A549 (cell line): Measurements from ENCODE around the gene SASH1. TPM values are rescaled to one million over a fixed set of nuclear protein-coding genes. Genes with fewer than 3 reads are reported as not detected.

Experiments
- ATAC-seq, 2 experiments: fragments of 200-7000 bp in 1 of 2; fragments of >200 bp in 1 of 2; cut with Nextera tagmentation in 1 of 2; cut with Tn5 transposase in 1 of 2; 3 replicates each; pipeline versions ENCODE4 v1.8.0 to v1.9.1; 2018 to 2020; ENCODE audit warnings: mild to moderate bottlenecking in 1 of 2, moderate library complexity in 1 of 2
- CTCF ChIA-PET: fragments of 300-600 bp; sonication (Branson Sonifier 250); formaldehyde crosslinking; extraction: SDS; loops from one replicate; lab custom pipeline; 2021; ENCODE audit warnings: antibody characterized with exemption, inconsistent platforms; lab: Yijun Ruan, JAX
- POLR2A ChIA-PET: fragments of 350-600 bp; formaldehyde crosslinking; extraction: SDS; loops from one replicate; lab custom pipeline; 2021; ENCODE audit warnings: antibody characterized with exemption, inconsistent platforms; lab: Yijun Ruan, JAX
- DNase-seq, 2 experiments: peaks; one replicate each; pipeline versions ENCODE4 v3.0.0 to v3.0.0-alpha.2; 2011 to 2016; ENCODE audit warnings: low read depth in 1 of 2, low spot score in 1 of 2
- FAIRE-seq: peaks from 2 replicates; lab custom pipeline; 2011; peaks lifted over from hg19 to GRCh38; lab: Jason Lieb, UNC
- H3K27ac ChIP-seq, 2 experiments: fragments of >200 bp; sonication (Bioruptor Twin); formaldehyde crosslinking; 3 replicates each; pipeline ENCODE4 v1.5.1; 2016 to 2017
- H3K4me1 ChIP-seq: fragments of >200 bp; sonication (Bioruptor Twin); formaldehyde crosslinking; 3 replicates; pipeline ENCODE4 v1.6.1; 2016
- H3K4me2 ChIP-seq: fragments of >200 bp; sonication (Bioruptor Twin); formaldehyde crosslinking; 3 replicates; pipeline ENCODE4 v1.6.1; 2016
- H3K4me3 ChIP-seq: fragments of >200 bp; sonication (Bioruptor Twin); formaldehyde crosslinking; 3 replicates; pipeline ENCODE4 v1.5.1; 2016
- H3K9me3 ChIP-seq: fragments of >200 bp; sonication (Bioruptor Twin); formaldehyde crosslinking; 3 replicates; pipeline ENCODE4 v1.6.1; 2016
- BHLHE40 ChIP-seq: IDR thresholded peaks from 2 replicates; pipeline ENCODE4 v1.6.1; 2012; ENCODE audit warnings: low read depth, low read length, inconsistent platforms
- CBX8 ChIP-seq: fragments of 200-600 bp; sonication (generic); IDR thresholded peaks from 2 replicates; pipeline ENCODE4 v1.6.1; 2016
- CHD2 ChIP-seq: fragments of 150-350 bp; IDR thresholded peaks from 2 replicates; pipeline ENCODE4 v1.6.1; 2014; ENCODE audit warnings: low read length; ENCODE audit not compliant: partially characterized antibody
- E2F6 ChIP-seq: IDR thresholded peaks from 2 replicates; pipeline ENCODE4 v1.6.1; 2012; ENCODE audit warnings: low read depth, borderline replicate concordance
- EHF ChIP-seq: fragments of 250-450 bp; sonication (Bioruptor Pico); IDR thresholded peaks from 2 replicates; pipeline ENCODE4 v1.5.0; 2020; ENCODE audit warnings: mild to moderate bottlenecking
- HDAC2 ChIP-seq: fragments of 200-600 bp; sonication (generic); IDR thresholded peaks from 2 replicates; pipeline ENCODE4 v1.6.1; 2016
- HOXB5 ChIP-seq: fragments of 250-450 bp; sonication (Bioruptor Pico); IDR thresholded peaks from 2 replicates; pipeline ENCODE4 v1.5.0; 2020; ENCODE audit warnings: mild to moderate bottlenecking, moderate library complexity
- JUN ChIP-seq, 2 experiments: fragments of >200 bp; sonication (Bioruptor Twin); formaldehyde crosslinking; IDR thresholded peaks; 2 replicates in 1 of 2; 3 replicates in 1 of 2; pipeline ENCODE4 v1.6.1; 2016 to 2017
- JUNB ChIP-seq: fragments of >200 bp; sonication (Bioruptor Twin); formaldehyde crosslinking; IDR thresholded peaks from 2 replicates; pipeline ENCODE4 v1.6.1; 2016
- KDM1A ChIP-seq: fragments of 200-600 bp; sonication (generic); IDR thresholded peaks from 2 replicates; pipeline ENCODE4 v1.6.1; 2016; ENCODE audit warnings: low read depth, mild to moderate bottlenecking
- KDM5A ChIP-seq: fragments of 200-600 bp; sonication (generic); IDR thresholded peaks from 2 replicates; pipeline ENCODE4 v1.6.1; 2016; ENCODE audit warnings: antibody characterized with exemption, mild to moderate bottlenecking
- MAX ChIP-seq: IDR thresholded peaks from 2 replicates; pipeline ENCODE4 v1.6.1; 2012
- POLR2A ChIP-seq: IDR thresholded peaks from 2 replicates; pipeline ENCODE4 v1.6.1; 2012; ENCODE audit warnings: mild to moderate bottlenecking, low read length
- RARB ChIP-seq: fragments of 250-450 bp; sonication (Bioruptor Pico); IDR thresholded peaks from 2 replicates; pipeline ENCODE4 v1.8.0; 2021; ENCODE audit warnings: mild to moderate bottlenecking, moderate library complexity
- REST ChIP-seq: fragments of 200-600 bp; sonication (generic); IDR thresholded peaks from 2 replicates; pipeline ENCODE4 v1.6.1; 2016; ENCODE audit warnings: antibody characterized with exemption, mild to moderate bottlenecking, moderate library complexity
- USF2 ChIP-seq: fragments of 450-650 bp; IDR thresholded peaks from 2 replicates; pipeline ENCODE4 v1.6.1; 2014; ENCODE audit warnings: antibody characterized with exemption
- WGBS: methylation state at CpG from one replicate; pipeline ENCODE4 v1.1.6; 2017; ENCODE audit errors: missing lambda C conversion rate; 5-methylcytosine and 5-hydroxymethylcytosine counted together
- polyA plus RNA-seq, 4 experiments: library from polyadenylated mRNA; depleted of rRNA in 3 of 4; stranded (reverse); fragments of >200 nt; fragmentation: RNase III in 1 of 4; extraction: RNeasy Plus Mini Kit Qiagen cat#74134 plus additional on column Dnase treatment in 1 of 4; gene quantifications; 2 replicates in 3 of 4; 3 replicates in 1 of 4; pipeline ENCODE4 v1.2.3, GENCODE V29; 2011 to 2017

SASH1 gene
- polyA plus RNA-seq, 2 of the 4 experiments (the other 2 are of a cell fraction) = 2.5 to 3.0 TPM

GRCh38 chr6:148416330-148416965 is 73.8 kb downstream of the SASH1 start:
- no peak for TF ChIP-seq USF2
- TF ChIP-seq HOXB5 = no peak
- ChIA-PET POLR2A (no interaction called here), CTCF (interaction anchor here (1.1 kb wide), 1 partner anchor 9 kb away, joined by 3 read pairs; no protein-coding TSS in a partner anchor)
- Histone ChIP-seq H3K4me3 (no peak overlapping the region), H3K4me2 (no peak overlapping the region), H3K9me3 (no peaks in the 10 kb centered on the region), H3K27ac (no peak overlapping the region), H3K4me1 (peaks cover 13% of the 10 kb centered on the region; the same call in 2 of the 3 replicates)
- ATAC-seq (no peak), DNase-seq (no peak), FAIRE-seq (no peak)
- WGBS = 85% methylated on average over 7 of the region's 7 CpGs

GRCh38 chr6:148417045-148417444 is 74.4 kb downstream of the SASH1 start:
- ATAC-seq (no peak), FAIRE-seq (no peak), DNase-seq (no peak)
- peaks cover 13% of the 10 kb centered on the region; the same call in 2 of the 3 replicates for H3K4me1 ChIP-seq
- 89% methylated on average over 8 of the region's 8 CpGs for WGBS
- CTCF ChIA-PET = interaction anchor here (1.5 kb wide), 1 partner anchor 10 kb away, joined by 3 read pairs; no protein-coding TSS in a partner anchor
- H3K4me2 ChIP-seq = no peak overlapping the region
- H3K9me3 ChIP-seq = no peaks in the 10 kb centered on the region
- no peak overlapping the region for H3K27ac ChIP-seq
- H3K4me3 ChIP-seq = no peak overlapping the region
- no peak for TF ChIP-seq RARB
- TF ChIP-seq KDM5A = no peak
- POLR2A ChIA-PET = no interaction called here

GRCh38 chr6:148419430-148419829 is 76.8 kb downstream of the SASH1 start:
- ATAC-seq (no peak), DNase-seq (no peak), FAIRE-seq (no peak)
- CTCF ChIA-PET = no interaction called here
- no peak for TF ChIP-seq JUN (IDR thresholded peaks at IDR 0.05)
- peaks cover 11% of the 10 kb centered on the region; the same call in 2 of the 3 replicates for H3K4me1 ChIP-seq
- no peak overlapping the region for H3K4me3 ChIP-seq
- H3K9me3 ChIP-seq = no peaks in the 10 kb centered on the region
- H3K27ac ChIP-seq = no peak overlapping the region
- H3K4me2 ChIP-seq = no peak overlapping the region
- POLR2A ChIA-PET = no interaction called here
- WGBS = 91% methylated on average over 5 of the region's 5 CpGs

GRCh38 chr6:148422085-148422484 is 79.4 kb downstream of the SASH1 start:
- Histone ChIP-seq H3K4me3 (no peak overlapping the region), H3K4me1 (no peaks in the 10 kb centered on the region), H3K4me2 (no peak overlapping the region), H3K27ac (no peak overlapping the region), H3K9me3 (no peaks in the 10 kb centered on the region)
- POLR2A ChIA-PET = no interaction called here
- no peak for FAIRE-seq
- 93% methylated on average over 4 of the region's 4 CpGs for WGBS
- no peak for TF ChIP-seq USF2
- TF ChIP-seq REST = no peak
- TF ChIP-seq EHF = no peak
- no peak for TF ChIP-seq POLR2A
- TF ChIP-seq CBX8 = no peak
- TF ChIP-seq KDM5A = no peak
- TF ChIP-seq BHLHE40 = no peak
- TF ChIP-seq, all 56 proteins: peak for 0
- DNase-seq (no peak), ATAC-seq (no peak)
- CTCF ChIA-PET = no interaction called here

GRCh38 chr6:148423133-148423532 is 80.5 kb downstream of the SASH1 start:
- ChIA-PET CTCF (no interaction called here), POLR2A (no interaction called here)
- ATAC-seq (no peak), FAIRE-seq (no peak), DNase-seq (no peak)
- Histone ChIP-seq H3K4me2 (no peak overlapping the region), H3K27ac (no peak overlapping the region), H3K4me3 (no peak overlapping the region), H3K4me1 (no peaks in the 10 kb centered on the region), H3K9me3 (no peaks in the 10 kb centered on the region)
- 98% methylated on average over 4 of the region's 4 CpGs for WGBS
- TF ChIP-seq E2F6 (no peak), JUNB (no peak), KDM1A (no peak), MAX (no peak), RARB (no peak), CHD2 (no peak), REST (no peak), HDAC2 (no peak), JUN (IDR thresholded peaks at IDR 0.05) (no peak)
